ENCODE results near the gene CEBPZOS. TPM values are rescaled to one million over a fixed set of nuclear protein-coding genes. Genes with fewer than 3 reads are reported as not detected.
"Not testable (repeated sequence)": the region's sequence is repeated elsewhere in the genome, so short reads cannot be mapped to it uniquely, and the experiment has no call there.

Gene CEBPZOS
- total and polyA plus RNA-seq, 4 experiments from 2014 or later: 39.6 to 44.8 (median 41.2) TPM

- H3K27ac ChIP-seq (ENCODE audit: low read depth, low read length): no peak overlapping the region
- Mint-ChIP-seq H3K27me3 (peaks cover 5 to 6% of the 10 kb centered on the region in 2 donors), H3K4me1 (peaks cover 1 to 3% (median 2%) of the 10 kb centered on the region in 4 donors), H3K36me3 (peaks cover 0 to 1% of the 10 kb centered on the region in 2 donors), H3K27ac (peak overlapping the region in 2 of 7 donors; percentile 41 to 59), H3K4me3 (no peak overlapping the region), H3K9me3 (peaks cover 0 to 1% (median 0%) of the 10 kb centered on the region in 8 donors)
- CTCF ChIA-PET (ENCODE audit: partially characterized antibody): interaction anchor here (0.7 kb wide), 1 partner anchor 9 kb away, joined by 4 read pairs; no protein-coding TSS in a partner anchor
- POLR2A ChIA-PET (ENCODE audit: partially characterized antibody): interaction anchor here (0.6 to 1.6 kb wide), 2 partner anchors 10 to 51 kb away, joined by 3 to 5 read pairs; no protein-coding TSS in a partner anchor
- H3K9me3 ChIP-seq (ENCODE audit: control insufficient read depth in 1 of 2, low read length in 2 of 2): no peaks in the 10 kb centered on the region
- no peak for DNase-seq
- intact Hi-C loops (cut with micrococcal nuclease): no loop called here
- H3K27me3 ChIP-seq (ENCODE audit: insufficient read depth, low read length): no peaks in the 10 kb centered on the region
- peaks cover 4% of the 10 kb centered on the region for H3K4me1 ChIP-seq (ENCODE audit: insufficient read depth, low read length)
- no peaks in the 10 kb centered on the region for H3K36me3 ChIP-seq (ENCODE audit: insufficient read depth, low read length)
- no peak overlapping the region for H3K4me3 ChIP-seq (ENCODE audit: low read length in 2 of 2)
Observed at GRCh38 chr2:37191253-37191652, 5.0 kb upstream of the CEBPZOS start.

GRCh38 chr2:37191747-37192146 is 4.5 kb upstream of the CEBPZOS start:
- Histone ChIP-seq H3K27ac (ENCODE audit: low read depth, low read length) (no peak overlapping the region), H3K4me1 (ENCODE audit: insufficient read depth, low read length) (peaks cover 4% of the 10 kb centered on the region), H3K36me3 (ENCODE audit: insufficient read depth, low read length) (no peaks in the 10 kb centered on the region), H3K27me3 (ENCODE audit: insufficient read depth, low read length) (no peaks in the 10 kb centered on the region), H3K9me3 (ENCODE audit: control insufficient read depth in 1 of 2, low read length in 2 of 2) (no peaks in the 10 kb centered on the region), H3K4me3 (ENCODE audit: low read length in 2 of 2) (no peak overlapping the region)
- POLR2A ChIA-PET (ENCODE audit: partially characterized antibody): interaction anchor here (1.6 kb wide), 1 partner anchor 10 kb away, joined by 3 read pairs; no protein-coding TSS in a partner anchor
- intact Hi-C loops (cut with micrococcal nuclease): no loop called here
- peaks cover 3 to 6% (median 4%) of the 10 kb centered on the region in 4 donors for H3K4me1 Mint-ChIP-seq
- DNase-seq: no peak
- no peak overlapping the region for H3K27ac Mint-ChIP-seq
- H3K27me3 Mint-ChIP-seq: peaks cover 3 to 4% of the 10 kb centered on the region in 2 donors
- peaks cover 0 to 4% of the 10 kb centered on the region in 2 donors for H3K36me3 Mint-ChIP-seq
- H3K9me3 Mint-ChIP-seq: peaks cover 0 to 3% (median 0%) of the 10 kb centered on the region in 8 donors
- H3K4me3 Mint-ChIP-seq: no peak overlapping the region
- CTCF ChIA-PET (ENCODE audit: partially characterized antibody): interaction anchor here (0.7 kb wide), 1 partner anchor 10 kb away, joined by 4 read pairs; no protein-coding TSS in a partner anchor

DNA sequence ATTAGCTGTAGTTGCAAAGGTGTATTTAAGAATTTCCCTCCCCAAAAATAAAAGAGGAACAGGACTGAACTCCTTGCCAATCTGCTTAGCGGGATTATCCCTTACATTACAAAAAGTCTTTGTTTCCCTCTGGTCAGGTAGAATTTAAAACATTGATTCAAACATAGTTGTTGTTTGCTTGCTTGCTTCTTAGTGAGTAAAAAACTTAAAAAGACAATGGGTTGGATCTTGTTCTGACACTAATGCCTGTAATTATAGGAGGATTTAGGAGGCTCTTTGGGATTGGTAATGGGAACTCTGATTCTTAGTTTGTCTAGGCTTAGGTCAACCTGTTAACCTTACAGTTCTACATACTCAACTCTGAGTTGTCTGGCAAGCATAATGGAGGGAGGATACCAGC is 3.7 kb upstream of the CEBPZOS start:
- Mint-ChIP-seq H3K36me3 (peaks cover 0 to 6% of the 10 kb centered on the region in 2 donors), H3K4me1 (peaks cover 6 to 14% (median 10%) of the 10 kb centered on the region in 4 donors), H3K27ac (no peak overlapping the region), H3K4me3 (no peak overlapping the region), H3K27me3 (peaks cover 0 to 2% of the 10 kb centered on the region in 2 donors), H3K9me3 (peaks cover 0 to 3% (median 0%) of the 10 kb centered on the region in 8 donors)
- no peak overlapping the region for H3K27ac ChIP-seq (ENCODE audit: low read depth, low read length)
- no peaks in the 10 kb centered on the region for H3K9me3 ChIP-seq (ENCODE audit: control insufficient read depth in 1 of 2, low read length in 2 of 2)
- no peak for DNase-seq
- no peaks in the 10 kb centered on the region for H3K27me3 ChIP-seq (ENCODE audit: insufficient read depth, low read length)
- ChIA-PET POLR2A (ENCODE audit: partially characterized antibody) (interaction anchor here (0.8 kb wide), 1 partner anchor 23 kb away, joined by 4 read pairs; no protein-coding TSS in a partner anchor), CTCF (ENCODE audit: partially characterized antibody) (interaction anchor here (0.6 kb wide), 1 partner anchor 23 kb away, joined by 3 read pairs; no protein-coding TSS in a partner anchor)
- H3K4me3 ChIP-seq (ENCODE audit: low read length in 2 of 2): no peak overlapping the region
- no peaks in the 10 kb centered on the region for H3K36me3 ChIP-seq (ENCODE audit: insufficient read depth, low read length)
- intact Hi-C loops (cut with micrococcal nuclease): no loop called here
- H3K4me1 ChIP-seq (ENCODE audit: insufficient read depth, low read length): peaks cover 10% of the 10 kb centered on the region

DNA sequence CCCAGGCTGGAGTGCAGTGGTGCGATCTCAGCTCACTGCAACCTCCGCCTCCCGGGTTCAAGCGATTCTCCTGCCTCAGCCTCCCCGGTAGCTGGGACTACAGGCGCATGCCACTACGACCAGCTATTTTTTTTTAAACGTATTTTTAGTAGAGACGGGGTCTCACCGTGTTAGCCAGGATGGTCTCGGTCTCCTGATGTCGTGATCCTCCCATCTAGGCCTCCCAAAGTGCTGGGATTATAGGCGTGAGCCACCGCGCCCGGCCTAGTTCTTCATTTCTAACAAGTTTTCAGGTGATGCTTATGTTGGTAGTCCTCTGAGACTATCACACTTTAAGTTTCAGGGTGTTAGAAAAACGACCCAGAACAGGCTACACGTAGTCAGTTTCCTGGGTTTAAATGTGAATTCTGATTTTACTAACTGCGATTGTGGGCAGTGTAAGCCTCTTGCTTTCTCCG is 405 bp upstream of the CEBPZOS start:
- H3K27me3 Mint-ChIP-seq; H3K9me3 Mint-ChIP-seq; H3K9me3 ChIP-seq (ENCODE audit: control insufficient read depth in 1 of 2, low read length in 2 of 2); DNase-seq; H3K27me3 ChIP-seq (ENCODE audit: insufficient read depth, low read length); H3K36me3 ChIP-seq (ENCODE audit: insufficient read depth, low read length); CTCF ChIA-PET (ENCODE audit: partially characterized antibody): not testable (repeated sequence)
- Mint-ChIP-seq H3K4me3 (peak overlapping the region; percentile 97 to 100 (median 98)), H3K36me3 (peaks cover 0 to 11% of the 10 kb centered on the region in 2 donors), H3K4me1 (peaks cover 11 to 36% (median 19%) of the 10 kb centered on the region in 4 donors), H3K27ac (peak overlapping the region; percentile 87 to 100 (median 97))
- H3K4me3 ChIP-seq (ENCODE audit: low read length in 2 of 2): peak overlapping the region; percentile 80 to 93
- intact Hi-C loops (cut with micrococcal nuclease): loop anchor here (1.0 to 2.0 kb wide), 3 partner anchors 35 to 112 kb away; partner anchors contain the start of genes CEBPZ, EIF2AK2, GPATCH11 and HEATR5B
- peaks cover 35% of the 10 kb centered on the region for H3K4me1 ChIP-seq (ENCODE audit: insufficient read depth, low read length)
- POLR2A ChIA-PET (ENCODE audit: partially characterized antibody): interaction anchor here (2.7 kb wide), 1 partner anchor 36 kb away, joined by 22 read pairs; the partner anchor contains the start of genes CEBPZ and NDUFAF7
- H3K27ac ChIP-seq (ENCODE audit: low read depth, low read length): peak overlapping the region; percentile 79

DNA sequence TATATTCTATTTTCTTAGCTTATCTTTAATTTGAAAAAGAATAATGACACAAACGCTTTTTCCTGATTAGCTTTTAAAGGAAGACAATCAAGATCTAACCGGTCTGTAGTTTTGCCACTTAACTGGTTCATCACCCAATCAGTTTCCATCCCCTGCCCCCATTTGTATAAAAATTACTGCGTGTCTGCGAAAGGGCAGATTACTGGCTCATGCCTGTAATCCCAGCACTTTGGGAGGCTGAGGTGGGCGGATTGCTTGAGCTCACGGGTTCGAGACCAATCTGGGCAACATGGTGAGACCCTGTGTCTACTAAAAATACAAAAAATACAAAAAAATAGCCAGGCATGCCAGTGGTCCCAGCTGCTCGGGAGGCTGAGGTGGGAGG is 2.4 kb downstream of the CEBPZOS start:
- intact Hi-C loops (cut with micrococcal nuclease): no loop called here
- Mint-ChIP-seq H3K36me3 (peaks cover 19 to 30% of the 10 kb centered on the region in 2 donors), H3K9me3 (peaks cover 0 to 3% (median 1%) of the 10 kb centered on the region in 8 donors), H3K27me3 (no peaks in the 10 kb centered on the region), H3K4me3 (peak overlapping the region in 1 of 8 donors; percentile 69), H3K27ac (peak overlapping the region in 2 of 7 donors; percentile 23 to 42), H3K4me1 (peaks cover 14 to 36% (median 22%) of the 10 kb centered on the region in 4 donors)
- H3K9me3 ChIP-seq (ENCODE audit: control insufficient read depth in 1 of 2, low read length in 2 of 2): no peaks in the 10 kb centered on the region
- no peak for DNase-seq
- H3K36me3 ChIP-seq (ENCODE audit: insufficient read depth, low read length): peaks cover 4% of the 10 kb centered on the region
- no peak overlapping the region for H3K4me3 ChIP-seq (ENCODE audit: low read length in 2 of 2)
- no peaks in the 10 kb centered on the region for H3K27me3 ChIP-seq (ENCODE audit: insufficient read depth, low read length)
- no peak overlapping the region for H3K27ac ChIP-seq (ENCODE audit: low read depth, low read length)
- peaks cover 46% of the 10 kb centered on the region for H3K4me1 ChIP-seq (ENCODE audit: insufficient read depth, low read length)
- CTCF ChIA-PET (ENCODE audit: partially characterized antibody): no interaction called here
- POLR2A ChIA-PET (ENCODE audit: partially characterized antibody): interaction anchor here (1.2 kb wide), 2 partner anchors 9 to 42 kb away, joined by 3 to 4 read pairs; partner anchors contain the start of gene EIF2AK2

- H3K4me1 Mint-ChIP-seq: peaks cover 16 to 35% (median 21%) of the 10 kb centered on the region in 4 donors
- Histone ChIP-seq H3K36me3 (ENCODE audit: insufficient read depth, low read length) (peaks cover 26% of the 10 kb centered on the region), H3K27ac (ENCODE audit: low read depth, low read length) (no peak overlapping the region), H3K9me3 (ENCODE audit: control insufficient read depth in 1 of 2, low read length in 2 of 2) (no peaks in the 10 kb centered on the region), H3K4me1 (ENCODE audit: insufficient read depth, low read length) (peaks cover 42% of the 10 kb centered on the region), H3K27me3 (ENCODE audit: insufficient read depth, low read length) (no peaks in the 10 kb centered on the region), H3K4me3 (ENCODE audit: low read length in 2 of 2) (no peak overlapping the region)
- no peak for DNase-seq
- ChIA-PET CTCF (ENCODE audit: partially characterized antibody) (interaction anchor here (1.2 to 1.4 kb wide), 2 partner anchors 15 to 169 kb away, joined by 3 read pairs; no protein-coding TSS in a partner anchor), POLR2A (ENCODE audit: partially characterized antibody) (interaction anchor here (1.1 to 1.3 kb wide), 2 partner anchors 31 to 234 kb away, joined by 3 read pairs; partner anchors contain the start of genes CEBPZ and NDUFAF7)
- no peaks in the 10 kb centered on the region for H3K27me3 Mint-ChIP-seq
- H3K9me3 Mint-ChIP-seq: peaks cover 0 to 9% (median 6%) of the 10 kb centered on the region in 8 donors
- intact Hi-C loops (cut with micrococcal nuclease): no loop called here
- H3K4me3 Mint-ChIP-seq: no peak overlapping the region
- H3K27ac Mint-ChIP-seq: peak overlapping the region in 2 of 7 donors; percentile 32 to 68
- H3K36me3 Mint-ChIP-seq: peaks cover 45 to 53% of the 10 kb centered on the region in 2 donors
Observed at GRCh38 chr2:37201208-37201607, 4.9 kb downstream of the CEBPZOS start.

DNA sequence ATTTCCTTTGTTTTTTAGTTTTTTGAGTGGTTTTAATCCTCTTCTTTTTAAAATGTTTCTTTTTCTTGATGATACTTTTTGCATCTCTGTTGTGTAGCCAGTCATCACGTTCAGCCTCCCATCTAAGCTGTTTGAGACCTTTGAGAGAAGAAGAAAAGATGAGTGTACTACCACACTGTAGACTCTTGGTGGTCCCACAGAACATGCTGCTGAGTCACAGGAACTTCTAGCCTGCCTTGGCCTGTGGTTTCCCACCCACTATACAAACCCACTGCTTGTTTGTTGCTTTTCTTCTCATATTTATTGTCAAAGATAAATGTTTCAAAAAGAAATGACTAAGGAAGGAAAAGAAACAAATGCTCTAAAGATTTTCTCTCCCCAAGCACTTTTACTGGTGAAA is 5.5 kb downstream of the CEBPZOS start:
- Mint-ChIP-seq H3K4me1 (peaks cover 16 to 31% (median 21%) of the 10 kb centered on the region in 4 donors), H3K4me3 (no peak overlapping the region), H3K36me3 (peaks cover 50 to 56% of the 10 kb centered on the region in 2 donors), H3K27ac (peak overlapping the region in 4 of 7 donors; percentile 2 to 68 (median 24)), H3K27me3 (no peaks in the 10 kb centered on the region), H3K9me3 (peaks cover 2 to 12% (median 7%) of the 10 kb centered on the region in 8 donors)
- H3K9me3 ChIP-seq (ENCODE audit: control insufficient read depth in 1 of 2, low read length in 2 of 2): no peaks in the 10 kb centered on the region
- ChIA-PET POLR2A (ENCODE audit: partially characterized antibody) (interaction anchor here (1.1 to 1.3 kb wide), 2 partner anchors 30 to 235 kb away, joined by 3 read pairs; partner anchors contain the start of genes CEBPZ and NDUFAF7), CTCF (ENCODE audit: partially characterized antibody) (interaction anchor here (1.2 to 1.4 kb wide), 2 partner anchors 15 to 170 kb away, joined by 3 read pairs; no protein-coding TSS in a partner anchor)
- H3K36me3 ChIP-seq (ENCODE audit: insufficient read depth, low read length): peaks cover 32% of the 10 kb centered on the region
- no peak overlapping the region for H3K27ac ChIP-seq (ENCODE audit: low read depth, low read length)
- H3K4me3 ChIP-seq (ENCODE audit: low read length in 2 of 2): no peak overlapping the region
- intact Hi-C loops (cut with micrococcal nuclease): no loop called here
- no peak for DNase-seq
- peaks cover 42% of the 10 kb centered on the region for H3K4me1 ChIP-seq (ENCODE audit: insufficient read depth, low read length)
- no peaks in the 10 kb centered on the region for H3K27me3 ChIP-seq (ENCODE audit: insufficient read depth, low read length)

Data from CD4-positive, alpha-beta memory T cell (primary cell).